ENCODE data around the gene PCF11. TPM values are rescaled to one million over a fixed set of nuclear protein-coding genes. Genes with fewer than 3 reads are reported as not detected.

The PCF11 gene
- total RNA-seq, 1 donor from 2014 or later: 39.7 TPM

DNA sequence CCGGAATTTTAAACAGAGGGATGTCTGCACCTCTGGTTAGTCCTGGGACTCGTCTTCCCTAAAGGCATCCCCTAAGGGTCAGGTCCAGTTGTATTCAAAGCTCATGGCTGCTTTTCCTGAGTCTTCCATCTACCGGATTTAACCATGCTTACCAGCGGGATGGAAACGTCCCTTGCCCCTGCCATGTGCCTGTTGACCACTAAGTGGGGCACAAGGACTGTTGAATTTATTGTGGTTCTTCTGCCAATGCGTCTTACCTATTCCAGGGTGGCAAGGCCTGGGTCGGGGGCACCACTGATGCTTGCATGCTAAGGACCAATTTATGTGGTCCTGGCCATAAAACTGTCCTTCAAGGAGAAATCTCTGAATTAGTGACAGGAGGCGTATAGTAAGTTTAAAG lies 62.2 kb downstream of the PCF11 start:
- no peak overlapping the region for H3K4me3 Mint-ChIP-seq (ENCODE audit: unreplicated experiment)

DNA sequence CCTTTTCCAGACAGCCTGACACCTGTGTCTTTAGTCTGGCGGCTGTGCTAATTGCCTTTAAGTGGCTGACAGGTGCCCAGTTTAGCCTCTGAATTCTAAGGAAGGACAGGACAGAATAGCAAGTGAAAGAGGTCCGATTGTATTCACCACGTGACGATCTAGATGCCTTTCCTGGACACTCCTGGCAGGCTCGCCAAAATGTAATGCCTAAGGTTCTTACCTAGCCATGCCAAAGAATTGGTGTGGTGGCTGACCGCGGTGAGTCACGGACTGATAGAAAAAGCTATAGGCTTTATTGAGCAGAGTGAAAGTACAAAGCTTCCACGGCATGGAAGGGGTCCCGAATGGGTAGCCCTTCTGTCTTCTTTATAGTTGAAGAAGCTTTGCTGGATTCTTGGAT lies 63.3 kb downstream of the PCF11 start:
- Mint-ChIP-seq H3K27me3 (ENCODE audit: low read depth) (no peaks in the 10 kb centered on the region), H3K27ac (ENCODE audit: unreplicated experiment) (no peak overlapping the region), H3K9me3 (ENCODE audit: low read depth) (no peaks in the 10 kb centered on the region), H3K4me3 (ENCODE audit: unreplicated experiment) (no peak overlapping the region), H3K36me3 (ENCODE audit: low read depth) (peaks cover 4% of the 10 kb centered on the region), H3K4me1 (ENCODE audit: low read depth) (no peaks in the 10 kb centered on the region)
- TF ChIP-seq, protein P1, sequence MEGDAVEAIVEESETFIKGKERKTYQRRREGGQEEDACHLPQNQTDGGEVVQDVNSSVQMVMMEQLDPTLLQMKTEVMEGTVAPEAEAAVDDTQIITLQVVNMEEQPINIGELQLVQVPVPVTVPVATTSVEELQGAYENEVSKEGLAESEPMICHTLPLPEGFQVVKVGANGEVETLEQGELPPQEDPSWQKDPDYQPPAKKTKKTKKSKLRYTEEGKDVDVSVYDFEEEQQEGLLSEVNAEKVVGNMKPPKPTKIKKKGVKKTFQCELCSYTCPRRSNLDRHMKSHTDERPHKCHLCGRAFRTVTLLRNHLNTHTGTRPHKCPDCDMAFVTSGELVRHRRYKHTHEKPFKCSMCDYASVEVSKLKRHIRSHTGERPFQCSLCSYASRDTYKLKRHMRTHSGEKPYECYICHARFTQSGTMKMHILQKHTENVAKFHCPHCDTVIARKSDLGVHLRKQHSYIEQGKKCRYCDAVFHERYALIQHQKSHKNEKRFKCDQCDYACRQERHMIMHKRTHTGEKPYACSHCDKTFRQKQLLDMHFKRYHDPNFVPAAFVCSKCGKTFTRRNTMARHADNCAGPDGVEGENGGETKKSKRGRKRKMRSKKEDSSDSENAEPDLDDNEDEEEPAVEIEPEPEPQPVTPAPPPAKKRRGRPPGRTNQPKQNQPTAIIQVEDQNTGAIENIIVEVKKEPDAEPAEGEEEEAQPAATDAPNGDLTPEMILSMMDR (IDR thresholded peaks at IDR 0.05): no peak
- no peak for DNase-seq (ENCODE audit: low spot score)

More for the DNA sequence above, 62.2 kb downstream of the PCF11 start:
- Mint-ChIP-seq H3K36me3 (ENCODE audit: low read depth) (peaks cover 5% of the 10 kb centered on the region), H3K27ac (ENCODE audit: unreplicated experiment) (no peak overlapping the region), H3K27me3 (ENCODE audit: low read depth) (no peaks in the 10 kb centered on the region), H3K4me1 (ENCODE audit: low read depth) (no peaks in the 10 kb centered on the region), H3K9me3 (ENCODE audit: low read depth) (no peaks in the 10 kb centered on the region)
- TF ChIP-seq, protein P1 (IDR thresholded peaks at IDR 0.05): peak; percentile 42
- no peak for DNase-seq (ENCODE audit: low spot score)

DNA sequence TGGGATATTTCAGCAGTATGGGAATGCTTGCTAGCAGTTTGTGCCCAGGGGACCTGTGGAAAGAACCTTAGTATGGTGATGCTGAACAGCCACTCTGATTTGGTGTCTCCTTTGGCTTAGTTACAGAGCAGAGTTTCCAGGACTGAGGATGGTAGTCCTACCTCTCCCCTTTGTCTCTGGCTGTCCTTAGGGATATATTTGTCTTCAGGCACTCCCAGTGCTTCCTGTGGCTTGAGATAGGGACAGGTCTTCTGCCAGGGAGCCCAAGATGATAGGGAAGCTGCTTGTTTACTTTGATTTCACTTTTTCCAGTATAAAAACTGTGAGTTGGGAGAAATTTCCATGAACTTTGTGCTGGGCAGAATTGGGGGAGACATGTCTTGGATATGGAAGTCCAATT lies 64.8 kb downstream of the PCF11 start:
- DNase-seq (ENCODE audit: low spot score): no peak
- TF ChIP-seq, protein P1 (IDR thresholded peaks at IDR 0.05): no peak
- Mint-ChIP-seq H3K4me1 (ENCODE audit: low read depth) (no peaks in the 10 kb centered on the region), H3K27ac (ENCODE audit: unreplicated experiment) (no peak overlapping the region), H3K36me3 (ENCODE audit: low read depth) (peaks cover 2% of the 10 kb centered on the region), H3K4me3 (ENCODE audit: unreplicated experiment) (no peak overlapping the region), H3K9me3 (ENCODE audit: low read depth) (no peaks in the 10 kb centered on the region), H3K27me3 (ENCODE audit: low read depth) (no peaks in the 10 kb centered on the region)

DNA sequence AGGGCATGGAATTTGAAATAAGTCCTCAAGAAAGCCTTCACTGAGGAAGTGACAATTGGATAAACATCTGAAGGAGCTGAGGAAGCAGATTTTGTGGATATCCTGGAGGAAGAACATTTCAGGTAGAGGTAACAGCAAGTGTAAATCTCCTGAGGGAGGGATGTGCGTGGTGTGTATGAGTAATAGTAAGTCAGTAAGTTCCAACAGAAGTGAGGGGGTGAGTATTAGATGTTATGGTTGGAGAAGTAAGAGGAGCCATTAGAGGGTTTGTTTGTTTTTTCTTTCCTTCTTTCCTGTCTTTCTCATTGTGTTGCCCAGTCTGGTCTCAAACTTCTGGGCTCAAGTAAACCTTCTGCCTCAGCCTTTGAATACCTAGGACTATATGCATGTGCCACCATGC lies 65.6 kb downstream of the PCF11 start:
- no peaks in the 10 kb centered on the region for H3K27me3 Mint-ChIP-seq (ENCODE audit: low read depth)
- peaks cover 4% of the 10 kb centered on the region for H3K36me3 Mint-ChIP-seq (ENCODE audit: low read depth)
- no peak overlapping the region for H3K27ac Mint-ChIP-seq (ENCODE audit: unreplicated experiment)
- DNase-seq (ENCODE audit: low spot score): no peak
- no peaks in the 10 kb centered on the region for H3K4me1 Mint-ChIP-seq (ENCODE audit: low read depth)
- TF ChIP-seq, protein P1 (IDR thresholded peaks at IDR 0.05): no peak
- H3K4me3 Mint-ChIP-seq (ENCODE audit: unreplicated experiment): no peak overlapping the region
- H3K9me3 Mint-ChIP-seq (ENCODE audit: low read depth): no peaks in the 10 kb centered on the region

DNA sequence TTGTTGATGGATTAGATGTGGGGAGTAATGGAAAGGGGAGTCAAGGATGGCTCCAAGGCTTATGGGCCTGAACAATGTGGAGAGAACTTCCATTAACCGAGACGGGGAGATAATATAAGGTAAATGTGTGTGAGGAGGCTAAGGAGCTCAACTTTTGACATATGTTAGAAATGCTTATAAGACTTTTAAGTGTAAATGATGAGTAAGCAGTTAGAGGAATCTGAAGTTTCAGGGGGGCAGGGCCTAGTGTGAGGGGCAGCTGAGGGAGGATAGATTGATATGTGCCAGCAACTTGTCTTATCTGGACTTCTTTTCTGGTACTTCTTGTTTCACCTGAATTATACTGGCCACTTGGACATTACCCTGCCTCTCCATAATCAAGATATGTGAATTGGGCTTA lies 66.5 kb downstream of the PCF11 start:
- no peak for DNase-seq (ENCODE audit: low spot score)
- Mint-ChIP-seq H3K36me3 (ENCODE audit: low read depth) (peaks cover 3% of the 10 kb centered on the region), H3K4me1 (ENCODE audit: low read depth) (no peaks in the 10 kb centered on the region), H3K27ac (ENCODE audit: unreplicated experiment) (no peak overlapping the region), H3K9me3 (ENCODE audit: low read depth) (no peaks in the 10 kb centered on the region), H3K27me3 (ENCODE audit: low read depth) (no peaks in the 10 kb centered on the region), H3K4me3 (ENCODE audit: unreplicated experiment) (no peak overlapping the region)
- TF ChIP-seq, protein P1 (IDR thresholded peaks at IDR 0.05): no peak
